Eye (tissue), 1 donor: ENCODE results near the gene POLR3A.
"Not testable (repeated sequence)": the region's sequence is repeated elsewhere in the genome, so short reads cannot be mapped to it uniquely, and the experiment has no call there.

Experiments used
- DNase-seq: peaks from one replicate; pipeline ENCODE4 v3.0.0-alpha.2; 2015

The POLR3A gene

DNA sequence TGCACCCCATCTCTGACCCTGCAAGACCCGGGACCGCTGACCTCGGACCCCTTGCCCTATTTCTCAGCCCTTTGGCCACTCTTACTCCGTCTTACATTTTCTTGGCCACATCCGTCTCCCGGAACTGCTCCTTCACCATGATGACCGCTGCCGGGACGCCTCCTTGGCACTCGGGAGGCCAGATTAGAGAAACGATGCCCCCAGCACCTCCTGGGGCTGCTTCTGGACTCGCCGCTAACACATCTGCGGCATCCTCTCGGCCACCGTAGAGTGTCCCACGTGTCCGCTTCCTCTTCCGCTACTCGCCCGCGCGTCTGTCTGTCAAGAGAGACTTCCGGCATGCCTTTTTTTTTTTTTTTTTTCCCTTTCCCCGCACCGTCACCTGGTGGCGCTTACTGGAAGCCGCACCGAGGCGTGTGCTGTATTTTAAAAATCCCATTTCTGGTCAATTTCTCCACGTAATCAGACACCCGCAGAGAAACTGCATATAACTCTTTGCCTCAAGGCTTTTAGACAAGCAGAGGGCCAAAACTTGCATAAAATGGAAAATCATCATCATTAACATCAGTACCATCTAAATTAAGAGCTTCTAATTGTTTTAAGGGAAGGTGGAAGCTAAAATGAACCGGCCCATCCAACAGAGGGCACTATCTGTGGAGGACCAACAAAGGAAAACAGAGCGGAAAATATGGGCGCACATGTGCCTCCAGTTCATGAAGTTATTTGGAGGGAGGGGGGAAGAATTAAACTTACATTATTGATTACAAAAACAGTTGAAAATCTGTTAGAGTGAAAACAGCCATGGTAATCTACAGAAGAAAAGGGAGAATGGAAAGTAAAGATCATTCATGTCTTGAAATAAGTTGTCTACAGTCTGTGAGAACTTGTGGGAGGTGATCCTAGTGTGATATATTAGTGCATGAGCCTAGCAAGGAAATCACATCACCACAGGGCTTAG lies at the start of gene POLR3A:
Gene POLR3A (minus strand): TSS at position 247 of the 958 bp plus-strand sequence. CDS start 108 bp downstream, at position 139.
- peak; percentile 98 for DNase-seq

DNA sequence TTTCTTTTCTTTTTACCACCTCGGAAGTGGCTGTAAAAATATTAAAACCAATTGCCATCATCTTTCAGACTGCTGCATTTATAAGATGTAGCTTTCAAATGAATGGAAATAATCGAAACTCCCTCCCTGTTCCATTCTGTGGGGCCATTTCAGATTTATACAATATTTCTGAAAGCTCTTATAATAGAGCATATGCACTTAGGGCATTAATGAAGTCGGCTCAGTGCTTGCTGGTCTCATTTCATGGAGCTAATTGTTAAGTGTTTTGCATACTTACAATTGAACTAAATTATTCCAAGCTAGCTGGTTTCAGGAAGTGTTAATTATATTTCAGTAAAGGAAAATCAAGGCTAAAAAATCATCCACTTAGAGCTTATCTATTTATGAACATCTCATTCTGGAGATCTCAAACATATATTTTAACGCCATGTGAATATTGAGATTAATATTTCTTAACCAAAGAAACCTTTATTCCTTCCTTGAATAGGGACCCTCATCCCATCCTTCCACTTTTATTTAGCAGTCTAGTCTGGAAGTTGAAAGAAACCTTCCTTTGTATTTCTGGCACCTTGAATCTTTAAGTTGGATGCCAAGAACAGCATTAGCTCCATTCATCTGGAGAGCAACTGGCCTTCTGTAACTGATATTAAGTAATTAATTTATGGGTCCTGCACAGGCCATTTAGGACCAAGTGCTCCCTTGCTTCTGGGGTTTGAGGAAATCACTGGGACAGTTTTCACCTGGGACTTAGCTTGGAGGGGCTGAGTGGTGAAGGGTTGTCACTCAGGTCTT lies 49.4 kb upstream of the POLR3A start:
- DNase-seq: no peak

DNA sequence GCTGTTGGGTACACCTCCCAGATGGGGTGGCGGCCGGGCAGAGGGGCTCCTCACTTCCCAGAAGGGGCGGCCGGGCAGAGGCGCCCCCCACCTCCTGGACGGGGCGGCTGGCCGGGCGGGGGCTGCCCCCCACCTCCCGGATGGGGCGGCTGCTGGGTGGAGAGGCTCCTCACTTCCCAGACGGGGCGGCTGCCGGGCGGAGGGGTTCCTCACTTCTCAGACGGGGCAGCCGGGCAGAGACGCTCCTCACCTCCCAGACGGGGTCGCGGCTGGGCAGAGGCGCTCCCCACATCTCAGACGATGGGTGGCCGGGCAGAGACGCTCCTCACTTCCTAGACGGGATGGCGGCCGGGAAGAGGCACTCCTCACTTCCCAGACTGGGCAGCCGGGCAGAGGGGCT lies 46.5 kb upstream of the POLR3A start:
- DNase-seq: not testable (repeated sequence)

DNA sequence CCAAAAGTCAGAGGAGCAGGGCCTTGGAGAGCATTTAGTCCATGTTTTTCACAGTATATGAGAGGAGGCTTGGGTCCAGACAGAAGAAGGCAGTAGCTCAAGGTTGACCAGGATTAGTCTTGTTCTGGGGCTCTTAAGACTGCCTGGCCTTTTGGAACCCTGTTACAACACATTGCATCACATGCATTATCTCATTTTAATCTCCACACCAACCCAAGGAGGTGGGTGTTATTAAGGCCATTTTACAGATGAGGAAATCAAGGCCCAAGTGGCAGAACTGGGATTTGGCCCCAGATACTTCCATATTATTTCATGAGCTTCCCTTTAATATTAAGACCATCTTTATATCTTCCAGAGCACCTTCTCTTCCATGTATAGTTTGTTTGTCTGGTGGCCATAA lies 43.2 kb upstream of the POLR3A start:
- DNase-seq: no peak

DNA sequence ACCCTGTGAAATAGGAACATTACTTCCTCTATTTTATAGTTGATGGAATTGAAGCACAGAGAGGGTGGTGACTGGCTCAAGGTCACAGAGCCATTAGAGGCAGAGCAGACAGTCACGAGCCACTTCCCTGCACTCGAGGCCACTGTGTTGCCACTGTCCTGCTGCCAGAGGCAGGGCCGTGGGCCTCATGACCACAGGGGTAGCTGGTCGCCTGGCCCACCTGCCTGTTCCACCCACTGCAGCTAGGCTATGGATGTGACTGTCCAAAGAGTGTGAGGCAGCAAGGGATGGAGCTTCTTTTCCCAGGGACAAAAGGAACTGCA lies 42.5 kb upstream of the POLR3A start:
- no peak for DNase-seq

DNA sequence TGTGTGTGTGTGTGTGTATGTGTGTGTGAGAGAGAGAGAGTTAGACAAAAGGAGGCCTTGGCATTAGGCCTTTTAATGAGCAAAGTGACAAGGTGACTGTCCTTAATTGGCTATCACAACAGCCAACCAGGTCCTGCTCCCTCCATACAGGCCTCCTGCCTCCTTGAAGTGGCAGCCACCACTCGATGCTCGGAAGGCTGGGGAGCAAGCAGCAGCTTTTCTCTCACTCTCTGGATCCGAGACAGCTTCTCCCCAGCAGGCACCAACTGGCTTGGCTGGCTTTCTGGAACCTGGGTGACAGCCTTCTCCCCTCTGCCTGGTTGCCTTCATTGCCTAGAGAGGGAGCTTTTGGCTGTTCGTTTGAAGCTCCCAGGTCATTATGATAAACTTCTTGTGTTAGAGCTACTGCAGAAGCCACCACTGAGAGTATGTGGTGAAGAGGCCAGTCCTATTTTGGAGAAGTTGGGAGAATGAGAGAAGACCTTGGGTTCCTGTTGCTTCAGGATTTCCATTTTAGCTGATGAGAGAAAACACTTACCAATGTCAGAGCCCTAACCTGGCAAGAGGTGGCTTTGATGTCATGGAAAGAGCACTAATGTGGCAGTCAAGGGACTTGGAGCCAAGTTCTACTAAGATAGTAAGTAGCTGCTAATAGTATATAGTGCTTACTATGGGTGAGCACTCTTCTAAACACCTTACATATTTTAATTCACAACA lies 42.0 kb upstream of the POLR3A start:
- DNase-seq: no peak

DNA sequence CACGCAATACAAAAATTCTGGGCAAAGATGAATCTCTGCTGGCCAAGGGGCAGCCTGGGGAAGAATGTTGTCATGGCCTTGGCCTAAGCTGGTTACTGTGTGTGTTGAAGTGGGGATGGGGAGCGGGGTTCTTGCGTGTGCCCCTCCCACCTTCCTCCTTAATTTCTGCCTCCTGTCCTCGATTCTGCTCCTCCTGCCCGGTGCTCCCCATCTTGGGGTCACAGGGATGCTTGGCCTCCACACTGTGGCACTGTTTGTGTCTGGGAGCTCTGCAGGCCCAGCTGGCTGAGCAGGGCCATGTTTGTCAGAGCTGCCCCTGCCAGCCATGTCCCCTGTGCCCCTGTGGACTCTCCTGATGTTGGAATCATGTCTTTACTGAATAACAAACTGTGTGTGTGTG lies 41.4 kb upstream of the POLR3A start:
- no peak for DNase-seq

DNA sequence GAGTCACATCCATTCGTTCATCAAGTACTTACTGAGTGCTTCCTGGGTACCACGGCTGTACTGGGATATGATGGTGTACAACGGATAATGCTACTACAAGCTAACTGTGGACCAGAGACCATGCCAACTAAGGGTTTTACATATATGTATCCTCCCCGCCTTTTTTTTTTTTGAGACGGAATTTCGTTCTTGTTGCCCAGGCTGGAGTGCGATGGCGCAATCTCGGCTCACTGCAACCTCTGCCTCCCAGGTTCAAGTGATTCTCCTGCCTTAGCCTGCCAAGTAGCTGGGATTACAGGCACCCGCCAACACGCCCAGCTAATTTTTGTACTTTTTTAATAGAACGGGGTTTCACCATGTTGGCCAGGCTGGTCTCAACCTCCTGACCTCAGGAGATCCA lies 40.7 kb upstream of the POLR3A start:
- not testable (repeated sequence) for DNase-seq

DNA sequence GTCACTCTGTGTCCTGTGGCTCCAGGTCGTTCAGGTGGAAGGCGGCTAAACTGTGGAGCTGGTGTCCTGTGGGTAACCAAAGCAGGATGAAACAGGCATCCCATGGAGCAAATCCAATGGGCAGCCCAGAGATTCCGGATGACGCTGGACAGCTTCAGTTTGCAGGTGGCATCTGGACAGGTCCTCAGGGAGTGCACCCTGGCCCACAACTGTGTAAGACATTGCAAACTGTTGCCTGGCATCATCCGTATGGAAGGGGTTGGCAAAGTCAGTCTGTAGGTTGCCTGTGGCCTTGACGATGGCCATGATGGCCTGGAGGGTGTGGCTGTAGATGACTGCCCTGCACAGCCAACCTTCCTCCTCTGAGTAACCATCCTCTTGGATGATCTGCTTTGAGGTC lies 39.8 kb upstream of the POLR3A start:
- no peak for DNase-seq

DNA sequence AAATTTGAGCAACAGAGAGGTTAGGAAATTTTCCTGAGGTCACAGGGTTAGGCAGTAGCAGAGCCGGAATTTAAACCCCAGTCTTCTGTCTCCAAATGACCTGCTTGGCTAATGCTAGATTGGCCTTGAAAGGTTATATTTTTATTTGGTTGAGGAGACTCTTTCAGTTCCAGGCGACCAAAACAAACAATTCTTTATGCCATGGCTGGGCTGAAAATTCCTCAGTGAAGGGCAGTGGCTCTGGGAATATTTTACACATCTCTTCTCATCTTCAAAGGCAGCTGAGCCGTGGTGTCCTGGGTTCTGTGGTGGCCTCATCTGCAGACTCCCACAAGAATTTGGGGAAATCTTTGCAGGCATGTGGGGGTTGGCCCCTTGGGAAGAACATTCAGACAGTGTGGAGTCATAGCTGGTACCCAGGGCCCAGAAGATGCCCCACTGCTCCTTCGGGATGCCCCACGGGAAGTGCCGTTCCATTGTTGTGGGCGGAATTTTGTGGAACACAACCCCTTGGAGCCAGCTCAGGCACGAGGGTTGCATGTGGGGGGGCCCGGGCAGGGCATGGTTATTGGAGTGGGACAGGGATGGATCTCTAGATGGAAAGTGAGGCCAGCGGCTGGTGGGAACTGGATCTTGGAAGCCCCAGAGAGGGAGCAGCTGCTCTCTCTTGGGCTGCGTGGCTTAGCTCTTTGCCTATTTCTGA lies 37.6 kb upstream of the POLR3A start:
- DNase-seq: no peak

DNA sequence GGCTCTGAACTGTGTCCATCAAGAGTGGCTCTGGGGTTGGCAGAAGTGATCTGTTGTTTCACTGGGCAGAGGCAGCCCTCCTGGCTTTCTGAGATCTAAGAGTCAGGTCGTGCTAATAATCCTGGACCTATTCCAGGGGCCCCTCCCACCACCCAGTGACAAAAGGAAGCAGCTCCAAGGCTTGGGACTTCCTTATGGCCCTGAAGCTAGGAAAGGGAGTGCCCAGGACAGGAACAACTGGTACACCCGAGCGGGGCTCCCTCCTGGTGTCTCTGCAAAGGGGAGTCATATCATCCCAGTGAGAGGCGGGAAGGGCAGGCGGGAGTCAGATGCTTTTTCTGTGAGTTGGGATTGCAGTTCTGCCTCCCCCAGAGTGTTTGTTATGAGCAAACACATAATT lies 36.7 kb upstream of the POLR3A start:
- DNase-seq: no peak

DNA sequence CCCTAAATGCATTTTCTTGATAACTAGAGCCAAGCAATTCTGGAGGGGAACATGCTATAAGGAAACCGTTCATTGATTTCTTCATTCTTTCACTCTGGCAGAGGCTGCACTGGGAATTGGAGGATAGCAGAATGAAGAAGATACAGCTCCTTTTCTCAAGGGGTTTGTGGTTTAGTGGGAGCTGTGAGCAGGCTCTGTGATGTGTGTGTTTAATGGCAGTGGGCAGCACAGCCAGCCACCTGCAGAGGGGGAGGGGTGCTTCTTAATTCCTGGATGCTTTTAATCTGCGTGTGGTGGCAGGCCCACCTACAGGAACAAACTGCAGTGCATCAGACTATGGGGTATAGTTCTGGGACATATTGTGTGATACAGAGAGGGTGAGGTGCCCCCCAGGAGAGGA lies 36.3 kb upstream of the POLR3A start:
- peak; percentile 18 for DNase-seq

DNA sequence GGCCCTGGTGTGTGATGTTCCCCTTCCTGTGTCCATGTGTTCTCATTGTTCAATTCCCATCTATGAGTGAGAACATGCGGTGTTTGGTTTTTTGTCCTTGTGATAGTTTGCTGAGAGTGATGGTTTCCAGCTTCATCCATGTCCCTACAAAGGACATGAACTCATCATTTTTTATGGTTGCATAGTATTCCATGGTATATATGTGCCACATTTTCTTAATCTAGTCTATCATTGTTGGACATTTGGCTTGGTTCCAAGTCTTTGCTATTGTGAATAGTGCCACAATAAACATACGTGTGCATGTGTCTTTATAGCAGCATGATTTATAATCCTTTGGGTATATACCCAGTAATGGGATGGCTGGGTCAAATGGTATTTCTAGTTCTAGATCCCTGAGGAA lies 35.6 kb upstream of the POLR3A start:
- DNase-seq: not testable (repeated sequence)

DNA sequence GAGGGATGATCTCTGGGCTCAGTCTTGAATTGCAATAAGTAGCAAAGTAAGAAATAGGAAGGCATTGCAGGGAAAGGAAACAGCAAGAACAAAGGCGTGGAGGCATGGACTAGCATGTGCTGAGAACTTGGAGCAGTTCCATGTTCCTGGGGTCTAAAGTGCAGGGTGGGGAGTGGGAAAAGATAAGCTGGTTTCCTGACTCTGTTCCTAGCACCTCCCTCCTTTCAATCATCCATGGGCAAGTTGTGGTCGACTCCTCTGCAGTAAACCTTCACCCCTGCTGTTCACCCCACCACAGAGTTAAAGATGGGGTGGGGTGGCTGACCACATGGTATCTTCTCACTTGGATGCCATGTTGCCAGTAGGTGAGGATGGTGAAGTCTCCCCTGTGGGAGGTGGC lies 33.9 kb upstream of the POLR3A start:
- no peak for DNase-seq

DNA sequence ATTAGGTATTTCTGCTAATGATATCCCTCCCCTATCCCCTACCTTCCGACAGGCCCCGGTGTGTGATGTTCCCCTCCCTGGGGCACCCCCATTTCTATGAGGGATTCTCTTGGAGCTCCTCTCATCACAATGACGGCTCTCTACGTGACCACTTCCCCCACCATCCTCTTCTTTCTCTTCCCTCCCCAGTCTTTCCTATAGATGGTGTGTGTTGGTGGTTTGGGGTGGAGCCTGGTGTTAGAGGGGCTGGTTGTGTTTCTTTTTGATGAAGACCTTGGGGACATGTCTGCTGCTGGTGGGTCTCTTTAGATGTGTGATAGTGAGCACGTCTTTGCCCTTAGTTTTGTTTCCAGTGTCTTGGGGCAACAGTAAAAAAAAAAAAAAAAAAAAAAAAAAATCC lies 33.0 kb upstream of the POLR3A start:
- no peak for DNase-seq

DNA sequence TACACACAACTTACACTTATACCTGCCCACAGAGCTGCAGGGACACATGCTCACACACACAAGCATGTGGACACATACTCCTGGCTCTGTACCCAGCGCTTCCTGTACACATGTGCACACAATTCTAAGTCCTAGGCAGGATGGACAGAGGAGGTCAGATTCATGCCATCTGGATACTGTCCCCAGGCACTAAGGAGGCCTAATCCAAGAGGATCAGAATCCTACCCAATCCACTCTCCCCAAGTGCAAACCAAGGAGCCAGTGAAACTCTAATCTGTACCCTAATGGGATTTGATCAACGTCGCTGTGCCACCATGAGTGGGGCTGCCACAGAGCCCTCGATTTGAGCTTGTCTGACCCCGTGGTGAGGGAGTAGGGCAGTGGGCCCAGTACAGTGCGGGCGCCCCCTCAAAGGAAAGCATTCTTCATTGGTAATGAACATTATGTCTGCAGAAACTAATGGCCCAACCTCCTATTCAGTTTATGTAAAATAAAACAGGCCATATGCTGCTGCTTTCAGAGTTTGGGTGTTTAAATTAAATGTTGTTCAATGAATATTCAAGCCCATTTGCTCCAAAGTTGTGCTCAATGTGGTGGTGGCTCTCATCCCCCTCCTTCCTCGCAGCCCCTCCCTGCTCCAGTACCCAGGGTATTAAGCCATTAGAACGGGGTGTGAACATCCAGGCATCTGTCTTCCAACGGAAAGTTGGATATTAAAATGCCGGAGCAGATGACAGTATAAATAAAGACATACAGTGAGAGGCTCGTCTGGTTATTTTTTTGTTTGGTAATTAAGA lies 30.8 kb upstream of the POLR3A start:
- no peak for DNase-seq

DNA sequence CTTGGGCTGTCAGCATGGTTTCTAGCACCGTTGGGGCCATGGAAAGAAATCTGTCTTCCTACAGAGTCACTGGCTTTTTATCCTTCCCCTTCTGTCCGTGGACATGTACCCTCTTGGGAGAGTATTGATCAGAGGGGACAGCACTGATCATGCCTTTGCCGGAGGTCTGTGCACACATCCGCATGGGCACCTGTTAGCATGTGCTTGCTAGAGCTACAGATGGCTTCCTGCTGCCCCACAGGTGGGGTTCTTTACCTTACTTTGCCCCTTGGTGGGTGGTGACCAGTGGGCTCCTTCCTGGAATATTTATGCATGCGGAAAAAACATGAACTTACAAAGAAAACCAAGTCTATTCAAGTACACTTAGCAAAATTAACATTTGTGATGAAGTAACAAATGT lies 29.2 kb upstream of the POLR3A start:
- no peak for DNase-seq

DNA sequence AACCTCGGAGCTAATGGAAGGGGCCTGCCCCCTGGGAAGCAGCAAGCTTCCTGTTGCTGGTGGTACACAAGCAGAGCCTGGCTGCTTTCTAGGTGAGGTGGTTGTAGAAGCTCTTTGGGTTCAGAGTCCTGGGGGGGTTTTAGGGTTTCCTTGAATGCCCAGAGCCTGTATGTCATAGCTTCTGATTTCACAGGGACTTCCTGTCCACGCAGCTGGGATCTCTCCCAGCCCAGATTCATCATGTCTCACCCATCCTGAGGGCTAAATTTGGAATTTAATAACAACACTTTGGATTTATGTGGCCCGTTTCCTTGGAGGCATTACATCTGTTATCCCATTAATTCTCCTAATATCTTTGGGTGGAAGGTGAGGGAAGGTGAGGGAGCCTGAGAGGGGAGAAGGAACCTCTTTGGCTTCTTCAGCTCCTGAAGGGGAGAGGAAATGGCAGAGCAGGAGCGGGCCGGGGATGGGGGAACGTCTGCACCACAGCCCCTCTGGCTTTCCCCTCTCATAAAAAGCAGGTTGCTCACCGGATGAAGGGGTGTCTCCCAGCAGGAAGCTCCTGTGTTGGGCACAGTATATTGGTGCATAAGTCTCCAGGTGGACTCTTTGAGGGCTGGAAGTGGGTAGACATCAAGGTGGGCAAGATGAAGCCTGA lies 24.0 kb upstream of the POLR3A start:
- DNase-seq: no peak

DNA sequence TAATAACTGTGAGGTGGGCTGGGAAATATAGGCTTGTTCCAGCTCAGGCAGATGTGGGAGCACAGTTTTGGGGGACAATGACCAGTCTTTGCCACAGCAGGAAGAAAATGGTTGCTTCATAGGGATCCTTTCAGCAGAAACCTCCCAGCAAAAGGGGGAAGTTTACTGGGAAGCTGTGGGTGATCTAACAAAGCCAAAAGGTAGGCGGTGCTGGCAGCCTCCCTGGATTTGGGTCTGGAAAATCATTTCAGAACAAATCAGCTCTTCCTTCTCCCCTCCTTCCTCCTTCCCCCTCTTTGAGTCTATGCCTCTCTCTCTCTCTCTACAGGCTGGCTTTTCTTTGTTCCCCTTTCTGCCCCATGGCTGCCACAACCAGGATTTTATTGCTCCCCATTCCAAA lies 20.5 kb upstream of the POLR3A start:
- no peak for DNase-seq

DNA sequence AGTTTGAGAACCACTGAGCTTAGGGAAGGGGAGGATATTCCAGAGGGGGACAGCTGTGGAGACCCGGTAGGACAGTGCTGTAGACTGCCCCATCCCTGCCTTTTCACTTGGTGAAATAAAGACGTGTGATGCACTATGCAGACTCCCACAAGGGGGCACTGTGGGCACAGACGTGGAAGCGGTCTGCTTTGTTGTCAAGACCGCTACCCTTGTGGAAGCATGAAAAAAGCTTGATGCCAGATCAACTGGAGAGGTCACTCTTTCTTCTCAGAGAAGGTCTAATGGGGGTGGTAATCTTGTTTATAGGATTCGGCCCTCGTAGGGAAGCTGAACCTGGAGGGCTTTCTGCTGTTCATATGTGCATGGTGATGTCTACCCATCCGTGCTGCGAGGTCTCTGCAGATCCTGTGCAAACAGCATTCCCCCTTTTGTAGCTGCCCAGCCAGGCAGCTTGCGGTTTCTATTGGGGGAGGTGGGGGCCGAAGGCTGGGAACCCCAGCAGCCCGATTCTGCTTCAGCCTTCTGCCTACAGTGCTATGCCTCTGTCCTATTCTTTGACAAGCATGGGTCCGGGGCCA lies 18.1 kb upstream of the POLR3A start:
- DNase-seq: peak; percentile 97

DNA sequence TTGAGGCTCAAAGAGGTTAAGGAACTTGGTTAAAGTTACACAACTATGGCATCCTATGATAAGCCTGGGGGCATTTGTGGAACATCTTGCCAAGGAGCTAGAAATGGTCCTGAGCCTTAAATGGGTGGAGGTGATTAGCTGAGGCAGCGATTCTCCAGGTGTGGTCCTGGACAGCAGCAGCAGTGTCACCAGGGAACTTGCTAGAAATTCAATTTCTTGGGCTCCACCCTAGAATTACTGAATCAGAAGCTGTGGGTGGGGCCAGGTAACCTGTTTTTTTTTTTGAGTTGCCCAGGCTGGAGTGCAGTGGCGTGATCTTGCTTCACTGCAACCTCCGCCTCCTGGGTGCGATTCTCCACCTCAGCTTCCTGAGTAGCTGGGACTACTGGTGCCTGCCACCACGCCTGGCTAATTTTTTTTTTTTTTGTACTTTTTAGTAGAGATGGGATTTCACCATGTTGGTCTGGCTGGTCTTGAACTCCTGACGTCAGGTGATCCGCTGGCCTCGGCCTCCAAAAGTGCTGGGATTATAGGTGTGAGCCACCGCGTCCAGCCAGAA lies 17.5 kb upstream of the POLR3A start:
- no peak for DNase-seq
